ENCODE measurements around the gene C10orf67.

DNA sequence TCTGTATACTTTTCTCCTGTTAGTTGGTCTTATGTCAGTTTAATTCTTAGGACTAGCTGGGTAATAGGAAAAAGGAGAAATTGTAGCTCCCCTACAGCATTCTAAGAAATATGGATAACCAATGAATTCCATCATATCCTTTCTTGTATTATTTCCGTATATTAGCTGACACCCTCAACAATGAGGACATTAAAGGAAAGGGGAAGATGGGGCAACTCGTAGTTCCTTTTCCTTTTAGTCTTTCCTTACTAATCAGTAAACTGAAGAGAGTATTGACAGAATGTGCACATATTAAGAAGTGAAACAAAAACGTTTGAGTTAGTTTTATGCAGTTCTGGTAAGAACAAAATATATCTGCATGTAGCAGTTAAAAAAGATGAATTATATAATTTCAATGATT is 35.1 kb upstream of the C10orf67 start:
- TF ChIP-seq, protein P1, sequence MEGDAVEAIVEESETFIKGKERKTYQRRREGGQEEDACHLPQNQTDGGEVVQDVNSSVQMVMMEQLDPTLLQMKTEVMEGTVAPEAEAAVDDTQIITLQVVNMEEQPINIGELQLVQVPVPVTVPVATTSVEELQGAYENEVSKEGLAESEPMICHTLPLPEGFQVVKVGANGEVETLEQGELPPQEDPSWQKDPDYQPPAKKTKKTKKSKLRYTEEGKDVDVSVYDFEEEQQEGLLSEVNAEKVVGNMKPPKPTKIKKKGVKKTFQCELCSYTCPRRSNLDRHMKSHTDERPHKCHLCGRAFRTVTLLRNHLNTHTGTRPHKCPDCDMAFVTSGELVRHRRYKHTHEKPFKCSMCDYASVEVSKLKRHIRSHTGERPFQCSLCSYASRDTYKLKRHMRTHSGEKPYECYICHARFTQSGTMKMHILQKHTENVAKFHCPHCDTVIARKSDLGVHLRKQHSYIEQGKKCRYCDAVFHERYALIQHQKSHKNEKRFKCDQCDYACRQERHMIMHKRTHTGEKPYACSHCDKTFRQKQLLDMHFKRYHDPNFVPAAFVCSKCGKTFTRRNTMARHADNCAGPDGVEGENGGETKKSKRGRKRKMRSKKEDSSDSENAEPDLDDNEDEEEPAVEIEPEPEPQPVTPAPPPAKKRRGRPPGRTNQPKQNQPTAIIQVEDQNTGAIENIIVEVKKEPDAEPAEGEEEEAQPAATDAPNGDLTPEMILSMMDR (conservative IDR thresholded peaks at IDR 0.05 in 1 of 2, IDR thresholded peaks at IDR 0.05 in 1 of 2; ENCODE audit: extremely low read depth in 1 of 2, insufficient read depth in 1 of 2, low read depth in 1 of 2, low read length in 2 of 2): no peak
- TF ChIP-seq EZH2 (IDR thresholded peaks at IDR 0.05; ENCODE audit: borderline replicate concordance, low read length): no peak

Measured in mammary epithelial cell (primary cell).